HepG2 (cell line): Measurements from ENCODE around the gene SPATS2. TPM values are rescaled to one million over a fixed set of nuclear protein-coding genes. Genes with fewer than 3 reads are reported as not detected.
A peak's percentile ranks its signal among the peaks of the same experiment; 100 is the strongest.

Source experiments
- CCDC6 ChIP-seq: sonication (generic); formaldehyde crosslinking; IDR thresholded peaks from 2 replicates; pipeline ENCODE4 v1.8.1; 2022; ENCODE audit warnings: mild to moderate bottlenecking, missing genetic modification reagents, moderate library complexity
- EP300 ChIP-seq, 3 experiments: sonication (generic) in 1 of 3; formaldehyde crosslinking in 1 of 3; IDR thresholded peaks; 2 replicates each; pipeline versions ENCODE4 v1.5.1 to v1.6.1; 2011 to 2020; ENCODE audit warnings: low read depth in 2 of 3, low read length in 2 of 3, borderline replicate concordance in 1 of 3, improper control_type of control experiment in 1 of 3, mild to moderate bottlenecking in 1 of 3, missing genetic modification reagents in 1 of 3, moderate library complexity in 1 of 3
- FOXK1 ChIP-seq: sonication (generic); formaldehyde crosslinking; IDR thresholded peaks from 2 replicates; pipeline ENCODE4 v1.4.0; 2020; ENCODE audit warnings: low read depth, missing genetic modification reagents, borderline replicate concordance
- HHEX ChIP-seq: IDR thresholded peaks from 2 replicates; pipeline ENCODE4 v1.6.1; 2016; ENCODE audit warnings: control low read depth
- HOXA7 ChIP-seq: sonication (generic); formaldehyde crosslinking; IDR thresholded peaks from 2 replicates; pipeline ENCODE4 v1.8.1; 2022; ENCODE audit warnings: mild to moderate bottlenecking, missing genetic modification reagents, moderate library complexity
- JARID2 ChIP-seq: sonication (generic); formaldehyde crosslinking; IDR thresholded peaks from 2 replicates; pipeline ENCODE4 v1.8.1; 2023; ENCODE audit warnings: missing genetic modification reagents, inconsistent platforms; ENCODE audit not compliant: insufficient replicate concordance
- MAF1 ChIP-seq: sonication (generic); formaldehyde crosslinking; IDR thresholded peaks from 2 replicates; pipeline ENCODE4 v1.5.0; 2020; ENCODE audit warnings: missing genetic modification reagents, borderline replicate concordance
- NFYC ChIP-seq: IDR thresholded peaks from 2 replicates; pipeline ENCODE4 v1.6.1; 2016; ENCODE audit warnings: missing genetic modification reagents, missing compliant biosample characterization
- PCBP2 ChIP-seq: fragments of 200-400 bp; formaldehyde crosslinking; optimal IDR thresholded peaks from 2 replicates; pipeline ENCODE3; 2018; ENCODE audit warnings: low read length, low read depth; ENCODE audit not compliant: poor library complexity, severe bottlenecking
- PHF21A ChIP-seq: sonication (generic); formaldehyde crosslinking; IDR thresholded peaks from 2 replicates; pipeline ENCODE4 v1.5.0; 2020; ENCODE audit warnings: mild to moderate bottlenecking, missing genetic modification reagents
- RAD21 ChIP-seq: fragments of 450-650 bp; formaldehyde crosslinking; IDR thresholded peaks from 2 replicates; pipeline ENCODE4 v1.5.0; 2020; ENCODE audit warnings: mild to moderate bottlenecking
- RFX3 ChIP-seq: IDR thresholded peaks from 2 replicates; pipeline ENCODE4 v1.6.1; 2016; ENCODE audit warnings: missing biosample characterization, missing genetic modification reagents
- RXRA ChIP-seq: sonication (generic); formaldehyde crosslinking; IDR thresholded peaks from 2 replicates; pipeline ENCODE4 v1.5.1; 2020; ENCODE audit warnings: missing genetic modification reagents
- SRSF1 ChIP-seq: fragments of 200-400 bp; formaldehyde crosslinking; optimal IDR thresholded peaks from 2 replicates; pipeline ENCODE3; 2017; ENCODE audit warnings: mild to moderate bottlenecking, low read depth, low read length, moderate library complexity
- TEAD3 ChIP-seq: optimal IDR thresholded peaks from 2 replicates; pipeline ENCODE3; 2016; ENCODE audit warnings: borderline replicate concordance
- XBP1 ChIP-seq: sonication (generic); formaldehyde crosslinking; IDR thresholded peaks from 2 replicates; pipeline ENCODE4 v1.5.0; 2020; ENCODE audit warnings: missing genetic modification reagents
- ZBTB3 ChIP-seq: sonication (generic); formaldehyde crosslinking; IDR thresholded peaks from 2 replicates; pipeline ENCODE4 v1.4.0; 2020; ENCODE audit warnings: low read depth, mild to moderate bottlenecking, moderate library complexity, missing genetic modification reagents, borderline replicate concordance
- ZMAT3 ChIP-seq: sonication (generic); formaldehyde crosslinking; conservative IDR thresholded peaks from 2 replicates; pipeline ENCODE4 v1.7.0; 2021; ENCODE audit warnings: missing genetic modification reagents
- ZMYM3 ChIP-seq: sonication (generic); formaldehyde crosslinking; IDR thresholded peaks from 2 replicates; pipeline ENCODE4 v1.5.1; 2020; ENCODE audit warnings: mild to moderate bottlenecking, missing genetic modification reagents
- ZNF20 ChIP-seq: sonication (generic); formaldehyde crosslinking; IDR thresholded peaks from 2 replicates; pipeline ENCODE4 v1.4.0; 2020; ENCODE audit warnings: mild to moderate bottlenecking, moderate library complexity, missing genetic modification reagents
- polyA plus RNA-seq, 8 experiments: library from polyadenylated mRNA; depleted of rRNA in 3 of 8; stranded (reverse) in 7 of 8; unstranded in 1 of 8; fragments of >200 nt; fragmentation: Illumina TruSeq in 4 of 8; extraction: Trizol in 4 of 8; gene quantifications; 2 replicates each; pipeline versions ENCODE4 v1.2.1 to v1.2.3, GENCODE V29; 2011 to 2016; ENCODE audit warnings: low read depth in 4 of 8, missing spikeins in 1 of 8, mixed read lengths in 1 of 8; ENCODE audit not compliant: insufficient read depth in 1 of 8
- total RNA-seq, 5 experiments: library from RNA; depleted of rRNA; stranded (reverse); fragments of >200 nt; fragmentation: Illumina TruSeq; extraction: Trizol; gene quantifications; 2 replicates each; pipeline ENCODE4 v1.2.3, GENCODE V29; 2016; ENCODE audit warnings: low read depth in 1 of 5
- TF ChIP-seq, protein P1 (sequence below): sonication (generic); formaldehyde crosslinking; IDR thresholded peaks from 2 replicates; pipeline ENCODE4 v1.4.0; 2020; ENCODE audit warnings: missing genetic modification reagents, borderline replicate concordance
- TF ChIP-seq, protein P2 (sequence below): IDR thresholded peaks from 2 replicates; pipeline ENCODE4 v1.6.1; 2012; ENCODE audit warnings: inconsistent platforms
- TF ChIP-seq, protein P3 (sequence below): sonication (generic); formaldehyde crosslinking; IDR thresholded peaks from 2 replicates; pipeline ENCODE4 v1.5.0; 2020; ENCODE audit warnings: mild to moderate bottlenecking, missing genetic modification reagents
- TF ChIP-seq, protein P4 (sequence below): sonication (generic); formaldehyde crosslinking; IDR thresholded peaks from 2 replicates; pipeline ENCODE4 v1.4.0; 2020; ENCODE audit warnings: missing genetic modification reagents; ENCODE audit errors: not compliant biosample characterization

Gene SPATS2
- total and polyA plus RNA-seq, 2 of the 13 experiments (the other 11 are each of a cell fraction or from before 2014, with no cell fraction given) = 19.3 to 28.1 TPM

DNA sequence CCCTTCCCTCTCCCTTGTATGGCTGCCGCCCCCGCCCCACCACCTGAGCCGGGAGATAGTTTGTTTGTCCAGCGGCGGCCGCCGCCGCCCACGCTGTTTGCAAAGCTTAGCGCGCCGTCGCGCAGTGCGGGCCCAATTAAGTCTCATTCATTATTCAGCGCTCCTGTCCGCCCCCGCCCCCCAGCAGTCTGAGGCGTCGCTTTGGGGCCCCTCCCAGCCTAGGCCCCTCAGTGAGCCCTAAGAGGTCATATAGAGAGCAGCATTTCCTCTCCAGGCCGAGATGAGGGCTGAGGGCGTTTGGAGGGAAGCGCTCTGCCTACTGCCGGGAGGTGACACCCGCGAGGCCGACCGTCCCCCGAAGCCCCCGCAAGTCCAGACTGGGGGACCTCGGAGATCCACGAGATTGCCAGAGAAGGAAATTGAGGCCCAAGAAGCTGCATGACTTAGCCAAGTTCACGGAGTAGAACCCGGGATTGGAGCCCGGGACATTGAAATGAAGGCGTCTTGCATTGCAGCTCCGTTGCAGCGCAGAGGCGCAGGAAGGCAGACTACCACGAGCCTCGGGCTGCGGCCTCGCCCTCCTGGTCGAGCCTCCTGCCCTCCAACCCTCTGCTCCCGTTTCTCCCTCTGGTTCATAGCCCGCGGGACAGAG lies 20.5 kb upstream of the SPATS2 start, which contains the start of gene DNAJC22 (continued):
- TF ChIP-seq, protein P1, sequence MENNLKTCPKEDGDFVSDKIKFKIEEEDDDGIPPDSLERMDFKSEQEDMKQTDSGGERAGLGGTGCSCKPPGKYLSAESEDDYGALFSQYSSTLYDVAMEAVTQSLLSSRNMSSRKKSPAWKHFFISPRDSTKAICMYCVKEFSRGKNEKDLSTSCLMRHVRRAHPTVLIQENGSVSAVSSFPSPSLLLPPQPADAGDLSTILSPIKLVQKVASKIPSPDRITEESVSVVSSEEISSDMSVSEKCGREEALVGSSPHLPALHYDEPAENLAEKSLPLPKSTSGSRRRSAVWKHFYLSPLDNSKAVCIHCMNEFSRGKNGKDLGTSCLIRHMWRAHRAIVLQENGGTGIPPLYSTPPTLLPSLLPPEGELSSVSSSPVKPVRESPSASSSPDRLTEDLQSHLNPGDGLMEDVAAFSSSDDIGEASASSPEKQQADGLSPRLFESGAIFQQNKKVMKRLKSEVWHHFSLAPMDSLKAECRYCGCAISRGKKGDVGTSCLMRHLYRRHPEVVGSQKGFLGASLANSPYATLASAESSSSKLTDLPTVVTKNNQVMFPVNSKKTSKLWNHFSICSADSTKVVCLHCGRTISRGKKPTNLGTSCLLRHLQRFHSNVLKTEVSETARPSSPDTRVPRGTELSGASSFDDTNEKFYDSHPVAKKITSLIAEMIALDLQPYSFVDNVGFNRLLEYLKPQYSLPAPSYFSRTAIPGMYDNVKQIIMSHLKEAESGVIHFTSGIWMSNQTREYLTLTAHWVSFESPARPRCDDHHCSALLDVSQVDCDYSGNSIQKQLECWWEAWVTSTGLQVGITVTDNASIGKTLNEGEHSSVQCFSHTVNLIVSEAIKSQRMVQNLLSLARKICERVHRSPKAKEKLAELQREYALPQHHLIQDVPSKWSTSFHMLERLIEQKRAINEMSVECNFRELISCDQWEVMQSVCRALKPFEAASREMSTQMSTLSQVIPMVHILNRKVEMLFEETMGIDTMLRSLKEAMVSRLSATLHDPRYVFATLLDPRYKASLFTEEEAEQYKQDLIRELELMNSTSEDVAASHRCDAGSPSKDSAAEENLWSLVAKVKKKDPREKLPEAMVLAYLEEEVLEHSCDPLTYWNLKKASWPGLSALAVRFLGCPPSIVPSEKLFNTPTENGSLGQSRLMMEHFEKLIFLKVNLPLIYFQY (CRISPR knock-in tag) = no peak
- TF ChIP-seq NFYC (CRISPR knock-in tag) = no peak
- TF ChIP-seq HHEX (CRISPR knock-in tag) = no peak
- TF ChIP-seq CCDC6 (CRISPR knock-in tag) = no peak
- TF ChIP-seq, protein P2, sequence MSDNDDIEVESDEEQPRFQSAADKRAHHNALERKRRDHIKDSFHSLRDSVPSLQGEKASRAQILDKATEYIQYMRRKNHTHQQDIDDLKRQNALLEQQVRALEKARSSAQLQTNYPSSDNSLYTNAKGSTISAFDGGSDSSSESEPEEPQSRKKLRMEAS = peak; percentile 62
- TF ChIP-seq RFX3 = no peak
- TF ChIP-seq EP300 (IDR thresholded peaks at IDR 0.05; ENCODE audit: low read depth in 2 of 2, low read length in 2 of 2) = no peak
- no peak for TF ChIP-seq EP300 (CRISPR knock-in tag; IDR thresholded peaks at IDR 0.05; ENCODE audit: borderline replicate concordance)
- TF ChIP-seq HOXA7 = no peak
- no peak for TF ChIP-seq ZBTB3 (CRISPR knock-in tag)
- peak; percentile 73; the same call in 1 of the 2 replicates for TF ChIP-seq ZMAT3 (CRISPR knock-in tag)
- no peak for TF ChIP-seq XBP1 (CRISPR knock-in tag)
- no peak for TF ChIP-seq SRSF1
- TF ChIP-seq MAF1 = no peak
- TF ChIP-seq ZMYM3 (CRISPR knock-in tag) = no peak
- no peak for TF ChIP-seq RAD21 (CRISPR knock-in tag)
- no peak for TF ChIP-seq RXRA (CRISPR knock-in tag)
- TF ChIP-seq, protein P3, sequence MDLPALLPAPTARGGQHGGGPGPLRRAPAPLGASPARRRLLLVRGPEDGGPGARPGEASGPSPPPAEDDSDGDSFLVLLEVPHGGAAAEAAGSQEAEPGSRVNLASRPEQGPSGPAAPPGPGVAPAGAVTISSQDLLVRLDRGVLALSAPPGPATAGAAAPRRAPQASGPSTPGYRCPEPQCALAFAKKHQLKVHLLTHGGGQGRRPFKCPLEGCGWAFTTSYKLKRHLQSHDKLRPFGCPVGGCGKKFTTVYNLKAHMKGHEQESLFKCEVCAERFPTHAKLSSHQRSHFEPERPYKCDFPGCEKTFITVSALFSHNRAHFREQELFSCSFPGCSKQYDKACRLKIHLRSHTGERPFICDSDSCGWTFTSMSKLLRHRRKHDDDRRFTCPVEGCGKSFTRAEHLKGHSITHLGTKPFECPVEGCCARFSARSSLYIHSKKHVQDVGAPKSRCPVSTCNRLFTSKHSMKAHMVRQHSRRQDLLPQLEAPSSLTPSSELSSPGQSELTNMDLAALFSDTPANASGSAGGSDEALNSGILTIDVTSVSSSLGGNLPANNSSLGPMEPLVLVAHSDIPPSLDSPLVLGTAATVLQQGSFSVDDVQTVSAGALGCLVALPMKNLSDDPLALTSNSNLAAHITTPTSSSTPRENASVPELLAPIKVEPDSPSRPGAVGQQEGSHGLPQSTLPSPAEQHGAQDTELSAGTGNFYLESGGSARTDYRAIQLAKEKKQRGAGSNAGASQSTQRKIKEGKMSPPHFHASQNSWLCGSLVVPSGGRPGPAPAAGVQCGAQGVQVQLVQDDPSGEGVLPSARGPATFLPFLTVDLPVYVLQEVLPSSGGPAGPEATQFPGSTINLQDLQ = no peak
- TF ChIP-seq PCBP2 = no peak
- TF ChIP-seq JARID2 = no peak
- no peak for TF ChIP-seq FOXK1
- no peak for TF ChIP-seq TEAD3 (CRISPR knock-in tag)
- TF ChIP-seq ZNF20 (CRISPR knock-in tag) = no peak
- peak; percentile 24; the same call in 1 of the 2 replicates for TF ChIP-seq PHF21A (CRISPR knock-in tag)
- TF ChIP-seq, protein P4, sequence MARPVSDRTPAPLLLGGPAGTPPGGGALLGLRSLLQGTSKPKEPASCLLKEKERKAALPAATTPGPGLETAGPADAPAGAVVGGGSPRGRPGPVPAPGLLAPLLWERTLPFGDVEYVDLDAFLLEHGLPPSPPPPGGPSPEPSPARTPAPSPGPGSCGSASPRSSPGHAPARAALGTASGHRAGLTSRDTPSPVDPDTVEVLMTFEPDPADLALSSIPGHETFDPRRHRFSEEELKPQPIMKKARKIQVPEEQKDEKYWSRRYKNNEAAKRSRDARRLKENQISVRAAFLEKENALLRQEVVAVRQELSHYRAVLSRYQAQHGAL (CRISPR knock-in tag) = no peak
